Neural cell (in vitro differentiated cells): ENCODE data around the gene MALRD1. TPM values are rescaled to one million over a fixed set of nuclear protein-coding genes. Genes with fewer than 3 reads are reported as not detected.
A peak's percentile ranks its signal among the peaks of the same experiment; 100 is the strongest.

Source experiments
- H2AFZ ChIP-seq: fragments of 200-600, 300-800 bp; sonication (generic), shearing (Covaris generic); 2 replicates; pipeline ENCODE4 v1.6.0; 2014; ENCODE audit warnings: low read depth, mild to moderate bottlenecking, antibody characterized with exemption, low read length, moderate library complexity
- H3F3A ChIP-seq: fragments of 200-600 bp; shearing (Covaris generic); 2 replicates; pipeline ENCODE4 v1.6.1; 2016; ENCODE audit warnings: mild to moderate bottlenecking, moderate library complexity, mixed read lengths, antibody characterized with exemption, low read length; ENCODE audit not compliant: insufficient read depth, poor library complexity, severe bottlenecking
- H3K27ac ChIP-seq: fragments of 200-600, 300-800 bp; sonication (generic), shearing (Covaris generic); 2 replicates; pipeline ENCODE4 v1.5.1; 2014; ENCODE audit warnings: mild to moderate bottlenecking, low read length, moderate library complexity
- H3K27me3 ChIP-seq: fragments of 300-800, 200-600 bp; sonication (generic), shearing (Covaris generic); 2 replicates; pipeline ENCODE4 v1.6.0; 2014; ENCODE audit warnings: mild to moderate bottlenecking, low read depth, low read length, moderate library complexity; ENCODE audit not compliant: insufficient read depth
- H3K36me3 ChIP-seq: fragments of 300-800, 200-600 bp; sonication (generic), shearing (Covaris generic); 2 replicates; pipeline ENCODE4 v1.5.1; 2014; ENCODE audit warnings: mild to moderate bottlenecking, antibody characterized with exemption, low read length, moderate library complexity; ENCODE audit not compliant: insufficient read depth
- H3K4me2 ChIP-seq: fragments of 300-800, 200-600 bp; sonication (generic), shearing (Covaris generic); 2 replicates; pipeline ENCODE4 v1.6.0; 2014; ENCODE audit warnings: mild to moderate bottlenecking, low read length
- H3K4me3 ChIP-seq: fragments of 300-800, 200-600 bp; sonication (generic), shearing (Covaris generic); 2 replicates; pipeline ENCODE4 v1.5.1; 2014; ENCODE audit warnings: mild to moderate bottlenecking, low read length, moderate library complexity
- H3K79me2 ChIP-seq: fragments of 200-600 bp; shearing (Covaris generic); replicated peaks from 2 replicates; pipeline ENCODE4 v1.6.0; 2014; ENCODE audit warnings: mild to moderate bottlenecking, low read length, moderate library complexity; ENCODE audit not compliant: insufficient read depth
- H3K9ac ChIP-seq: fragments of 300-800, 200-600 bp; sonication (generic), shearing (Covaris generic); 2 replicates; pipeline ENCODE4 v1.6.1; 2016; ENCODE audit warnings: mild to moderate bottlenecking, low read length, mixed read lengths
- H3K9me2 ChIP-seq: fragments of 200-600 bp; shearing (Covaris generic); 2 replicates; pipeline ENCODE4 v1.6.1; 2016; ENCODE audit warnings: mild to moderate bottlenecking, low read length, mixed read lengths; ENCODE audit not compliant: insufficient read depth
- H3K9me3 ChIP-seq: fragments of 200-600, 300-800 bp; sonication (generic), shearing (Covaris generic); 2 replicates; pipeline ENCODE4 v1.6.1; 2016; ENCODE audit warnings: mild to moderate bottlenecking, mixed run types, low read length, moderate library complexity, mixed read lengths
- H4K20me1 ChIP-seq: fragments of 200-600 bp; shearing (Covaris generic); 2 replicates; pipeline ENCODE4 v1.6.1; 2016; ENCODE audit warnings: mild to moderate bottlenecking, mixed run types; ENCODE audit not compliant: insufficient read depth
- EP300 ChIP-seq: fragments of 450-650 bp; conservative IDR thresholded peaks from 2 replicates; pipeline ENCODE4 v1.6.1; 2014; ENCODE audit warnings: antibody characterized with exemption, mild to moderate bottlenecking, moderate library complexity; ENCODE audit not compliant: poor library complexity, severe bottlenecking
- EZH2 ChIP-seq: fragments of 200-600, 300-800 bp; shearing (Covaris generic), sonication (generic); IDR thresholded peaks from 2 replicates; pipeline ENCODE4 v1.6.1; 2014; ENCODE audit warnings: antibody characterized with exemption, low read length, borderline replicate concordance, mild to moderate bottlenecking; ENCODE audit not compliant: insufficient read depth, poor library complexity, severe bottlenecking
- MXI1 ChIP-seq: fragments of 450-650 bp; conservative IDR thresholded peaks from 2 replicates; pipeline ENCODE4 v1.6.1; 2014; ENCODE audit warnings: antibody characterized with exemption, mild to moderate bottlenecking; ENCODE audit not compliant: poor library complexity, severe bottlenecking
- POLR2AphosphoS5 ChIP-seq: IDR thresholded peaks from 2 replicates; pipeline ENCODE4 v1.6.1; 2012
- RAD21 ChIP-seq: fragments of 450-650 bp; conservative IDR thresholded peaks from 2 replicates; pipeline ENCODE4 v1.6.1; 2014; ENCODE audit warnings: antibody characterized with exemption, mild to moderate bottlenecking, moderate library complexity
- SMC3 ChIP-seq: fragments of 450-650 bp; conservative IDR thresholded peaks from 2 replicates; pipeline ENCODE4 v1.6.1; 2014; ENCODE audit warnings: antibody characterized with exemption, mild to moderate bottlenecking, moderate library complexity; ENCODE audit not compliant: poor library complexity
- TAF1 ChIP-seq: IDR thresholded peaks from 2 replicates; pipeline ENCODE4 v1.6.1; 2012; ENCODE audit warnings: low read depth
- polyA minus RNA-seq: library from RNA; depleted of rRNA, polyadenylated mRNA; stranded (reverse); fragments of >200 nt; gene quantifications from 2 replicates; pipeline ENCODE4 v1.2.3, GENCODE V29; 2014
- polyA plus RNA-seq: library from polyadenylated mRNA; depleted of rRNA; stranded (reverse); fragments of >200 nt; gene quantifications from 2 replicates; pipeline ENCODE4 v1.2.3, GENCODE V29; 2014
- TF ChIP-seq, protein P1 (sequence below): fragments of 450-650 bp; IDR thresholded peaks from 2 replicates; pipeline ENCODE4 v1.5.1; 2014; ENCODE audit warnings: antibody characterized with exemption, mild to moderate bottlenecking, moderate library complexity; ENCODE audit not compliant: poor library complexity, severe bottlenecking
- TF ChIP-seq, protein P2 (sequence below): IDR thresholded peaks from 2 replicates; pipeline ENCODE4 v1.6.1; 2012; ENCODE audit warnings: borderline replicate concordance

The MALRD1 gene
- polyA plus RNA-seq (0.21 TPM in 1 of 2 replicates, not detected in the other), polyA minus RNA-seq (1.5 and 1.7 TPM in 2 replicates)

DNA sequence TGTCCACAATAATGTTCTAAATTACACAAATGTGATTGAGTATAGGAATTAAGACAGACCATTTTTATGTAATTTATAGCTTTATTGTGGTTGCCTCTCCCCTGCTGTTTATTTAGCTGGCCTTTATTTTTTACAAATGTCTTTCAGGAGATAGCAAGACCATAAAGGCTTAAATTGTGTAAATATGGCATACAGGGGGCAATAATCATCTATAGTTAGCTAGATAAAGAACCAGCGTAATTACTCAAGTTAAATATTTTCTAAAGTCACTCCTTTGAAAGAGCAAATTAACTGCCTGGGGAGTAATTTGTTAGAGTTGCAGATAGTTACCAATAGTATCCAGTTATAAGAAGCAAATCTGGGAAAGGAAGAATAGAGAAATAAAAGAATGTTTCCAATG lies at the start of gene MALRD1:
Gene MALRD1 (plus strand): TSS at position 313 of the 400 bp plus-strand sequence. CDS start 138 bp downstream, outside the sequence.
- Histone ChIP-seq H3K4me3 (no peak within 1 kb of the TSS), H3K9me3 (no peaks in the 10 kb centered on the region), H3K9me2 (no peaks in the 10 kb centered on the region), H3F3A (no peaks in the 10 kb centered on the region), H3K4me2 (peak within 1 kb of the TSS; percentile 15), H3K27me3 (no peaks in the 10 kb centered on the region), H2AFZ (no peak within 1 kb of the TSS), H4K20me1 (no peaks in the 10 kb centered on the region), H3K9ac (no peak within 1 kb of the TSS), H3K27ac (peak within 1 kb of the TSS; percentile 14), H3K36me3 (no peaks in the 10 kb centered on the region), H3K79me2 (no peaks in the 10 kb centered on the region)
- TF ChIP-seq, protein P1, sequence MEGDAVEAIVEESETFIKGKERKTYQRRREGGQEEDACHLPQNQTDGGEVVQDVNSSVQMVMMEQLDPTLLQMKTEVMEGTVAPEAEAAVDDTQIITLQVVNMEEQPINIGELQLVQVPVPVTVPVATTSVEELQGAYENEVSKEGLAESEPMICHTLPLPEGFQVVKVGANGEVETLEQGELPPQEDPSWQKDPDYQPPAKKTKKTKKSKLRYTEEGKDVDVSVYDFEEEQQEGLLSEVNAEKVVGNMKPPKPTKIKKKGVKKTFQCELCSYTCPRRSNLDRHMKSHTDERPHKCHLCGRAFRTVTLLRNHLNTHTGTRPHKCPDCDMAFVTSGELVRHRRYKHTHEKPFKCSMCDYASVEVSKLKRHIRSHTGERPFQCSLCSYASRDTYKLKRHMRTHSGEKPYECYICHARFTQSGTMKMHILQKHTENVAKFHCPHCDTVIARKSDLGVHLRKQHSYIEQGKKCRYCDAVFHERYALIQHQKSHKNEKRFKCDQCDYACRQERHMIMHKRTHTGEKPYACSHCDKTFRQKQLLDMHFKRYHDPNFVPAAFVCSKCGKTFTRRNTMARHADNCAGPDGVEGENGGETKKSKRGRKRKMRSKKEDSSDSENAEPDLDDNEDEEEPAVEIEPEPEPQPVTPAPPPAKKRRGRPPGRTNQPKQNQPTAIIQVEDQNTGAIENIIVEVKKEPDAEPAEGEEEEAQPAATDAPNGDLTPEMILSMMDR: no peak
- TF ChIP-seq TAF1: no peak
- TF ChIP-seq EP300: no peak
- no peak for TF ChIP-seq POLR2AphosphoS5
- no peak for TF ChIP-seq EZH2

DNA sequence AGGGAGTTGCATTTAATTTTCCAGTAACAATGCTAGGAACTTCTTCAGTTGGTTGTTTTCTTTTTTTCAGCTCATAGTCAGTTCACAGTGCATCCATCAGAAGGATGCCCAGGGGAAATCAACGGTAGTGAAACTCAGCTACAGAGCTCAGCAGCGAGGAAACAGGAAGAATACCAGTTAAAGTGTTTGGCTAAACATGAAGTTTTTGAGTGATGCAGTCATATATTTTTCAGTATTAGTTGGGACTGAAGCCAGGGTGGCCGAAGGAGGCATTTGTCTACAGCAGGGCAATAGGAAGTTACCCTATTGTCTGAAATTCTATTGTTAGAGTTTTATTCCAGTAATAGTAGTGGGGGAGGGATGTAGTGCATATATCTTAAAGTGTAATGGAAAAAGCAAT lies 45.3 kb upstream of the MALRD1 start:
- no peak overlapping the region for H2AFZ ChIP-seq
- no peak overlapping the region for H3K4me3 ChIP-seq
- H3K36me3 ChIP-seq: no peaks in the 10 kb centered on the region
- no peaks in the 10 kb centered on the region for H3K27me3 ChIP-seq
- no peaks in the 10 kb centered on the region for H4K20me1 ChIP-seq
- TF ChIP-seq POLR2AphosphoS5 (peak; percentile 28), MXI1 (no peak), EP300 (no peak)
- H3K79me2 ChIP-seq: no peaks in the 10 kb centered on the region
- H3F3A ChIP-seq: no peaks in the 10 kb centered on the region
- H3K4me2 ChIP-seq: no peak overlapping the region
- no peaks in the 10 kb centered on the region for H3K9me2 ChIP-seq
- H3K9me3 ChIP-seq: no peaks in the 10 kb centered on the region
- H3K9ac ChIP-seq: no peak overlapping the region
- no peak overlapping the region for H3K27ac ChIP-seq

DNA sequence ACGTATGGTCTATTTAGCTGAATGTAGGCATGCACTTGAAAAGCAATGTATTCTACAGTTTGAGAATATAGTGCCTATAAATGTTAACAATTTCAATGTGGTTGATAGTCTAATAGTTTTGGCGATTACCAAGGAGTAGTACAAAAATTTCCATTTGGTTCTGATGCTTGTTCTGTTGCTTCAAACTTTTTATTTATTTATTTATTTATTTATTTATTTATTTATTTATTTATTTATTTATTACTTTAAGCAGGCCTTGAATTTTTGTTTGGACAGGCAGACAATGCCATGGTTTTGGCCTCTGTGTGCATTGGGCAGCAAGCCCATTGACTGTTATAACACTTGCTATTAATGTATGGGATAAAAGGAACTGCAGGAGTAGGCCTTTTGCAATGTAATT lies 36.5 kb upstream of the MALRD1 start:
- Histone ChIP-seq H2AFZ (no peak overlapping the region), H3K79me2 (no peaks in the 10 kb centered on the region), H3F3A (no peaks in the 10 kb centered on the region), H3K4me3 (no peak overlapping the region), H3K27ac (no peak overlapping the region), H3K4me2 (no peak overlapping the region), H3K9me3 (no peaks in the 10 kb centered on the region), H3K9ac (no peak overlapping the region), H4K20me1 (no peaks in the 10 kb centered on the region), H3K36me3 (no peaks in the 10 kb centered on the region), H3K9me2 (no peaks in the 10 kb centered on the region), H3K27me3 (no peaks in the 10 kb centered on the region)
- no peak for TF ChIP-seq SMC3
- TF ChIP-seq EP300: no peak
- TF ChIP-seq, protein P2, sequence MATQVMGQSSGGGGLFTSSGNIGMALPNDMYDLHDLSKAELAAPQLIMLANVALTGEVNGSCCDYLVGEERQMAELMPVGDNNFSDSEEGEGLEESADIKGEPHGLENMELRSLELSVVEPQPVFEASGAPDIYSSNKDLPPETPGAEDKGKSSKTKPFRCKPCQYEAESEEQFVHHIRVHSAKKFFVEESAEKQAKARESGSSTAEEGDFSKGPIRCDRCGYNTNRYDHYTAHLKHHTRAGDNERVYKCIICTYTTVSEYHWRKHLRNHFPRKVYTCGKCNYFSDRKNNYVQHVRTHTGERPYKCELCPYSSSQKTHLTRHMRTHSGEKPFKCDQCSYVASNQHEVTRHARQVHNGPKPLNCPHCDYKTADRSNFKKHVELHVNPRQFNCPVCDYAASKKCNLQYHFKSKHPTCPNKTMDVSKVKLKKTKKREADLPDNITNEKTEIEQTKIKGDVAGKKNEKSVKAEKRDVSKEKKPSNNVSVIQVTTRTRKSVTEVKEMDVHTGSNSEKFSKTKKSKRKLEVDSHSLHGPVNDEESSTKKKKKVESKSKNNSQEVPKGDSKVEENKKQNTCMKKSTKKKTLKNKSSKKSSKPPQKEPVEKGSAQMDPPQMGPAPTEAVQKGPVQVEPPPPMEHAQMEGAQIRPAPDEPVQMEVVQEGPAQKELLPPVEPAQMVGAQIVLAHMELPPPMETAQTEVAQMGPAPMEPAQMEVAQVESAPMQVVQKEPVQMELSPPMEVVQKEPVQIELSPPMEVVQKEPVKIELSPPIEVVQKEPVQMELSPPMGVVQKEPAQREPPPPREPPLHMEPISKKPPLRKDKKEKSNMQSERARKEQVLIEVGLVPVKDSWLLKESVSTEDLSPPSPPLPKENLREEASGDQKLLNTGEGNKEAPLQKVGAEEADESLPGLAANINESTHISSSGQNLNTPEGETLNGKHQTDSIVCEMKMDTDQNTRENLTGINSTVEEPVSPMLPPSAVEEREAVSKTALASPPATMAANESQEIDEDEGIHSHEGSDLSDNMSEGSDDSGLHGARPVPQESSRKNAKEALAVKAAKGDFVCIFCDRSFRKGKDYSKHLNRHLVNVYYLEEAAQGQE: no peak
- no peak for TF ChIP-seq POLR2AphosphoS5
- TF ChIP-seq, protein P1: no peak
- no peak for TF ChIP-seq EZH2
- TF ChIP-seq MXI1: no peak
- no peak for TF ChIP-seq RAD21
